RPMI7951 (cell line): ENCODE measurements around the gene POU6F2. TPM values are rescaled to one million over a fixed set of nuclear protein-coding genes. Genes with fewer than 3 reads are reported as not detected.
A peak's percentile ranks its signal among the peaks of the same experiment; 100 is the strongest.
"Not testable (repeated sequence)": the region's sequence is repeated elsewhere in the genome, so short reads cannot be mapped to it uniquely, and the experiment has no call there.

Source experiments
- DNase-seq: peaks from one replicate; pipeline ENCODE4 v3.0.0-alpha.2; 2012; ENCODE audit warnings: low read depth
- total RNA-seq: library from RNA; depleted of rRNA; stranded (reverse); fragments of >200 nt; shearing (Covaris generic); gene quantifications from 2 replicates; pipeline ENCODE4 v1.2.3, GENCODE V29; 2014

POU6F2 gene
- total RNA-seq, 1 experiment from 2014 or later, result not detected

- DNase-seq, result no peak
Observed at GRCh38 chr7:38978491-38978890, 782 bp downstream of the POU6F2 start.

- no peak for DNase-seq
Observed at GRCh38 chr7:38992203-38992602, 14.5 kb downstream of the POU6F2 start.

DNA sequence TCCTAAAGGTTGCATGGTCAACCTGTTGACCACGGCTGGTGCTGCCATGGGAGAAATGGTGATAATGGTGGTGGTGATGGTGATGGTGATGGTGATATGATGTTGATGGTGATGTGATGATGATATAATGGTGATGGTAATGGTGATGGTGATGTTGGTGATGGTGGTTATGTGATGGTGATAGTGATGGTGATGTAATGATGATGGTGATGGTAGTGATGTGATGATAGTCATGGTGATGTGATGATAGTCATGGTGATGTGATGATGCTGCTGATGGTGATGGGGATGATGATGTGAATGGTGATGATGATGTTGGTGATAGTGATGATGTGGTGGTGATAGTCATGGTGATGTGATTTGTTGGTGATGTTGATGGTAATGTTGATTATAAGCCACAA lies 23.9 kb downstream of the POU6F2 start:
- no peak for DNase-seq

DNA sequence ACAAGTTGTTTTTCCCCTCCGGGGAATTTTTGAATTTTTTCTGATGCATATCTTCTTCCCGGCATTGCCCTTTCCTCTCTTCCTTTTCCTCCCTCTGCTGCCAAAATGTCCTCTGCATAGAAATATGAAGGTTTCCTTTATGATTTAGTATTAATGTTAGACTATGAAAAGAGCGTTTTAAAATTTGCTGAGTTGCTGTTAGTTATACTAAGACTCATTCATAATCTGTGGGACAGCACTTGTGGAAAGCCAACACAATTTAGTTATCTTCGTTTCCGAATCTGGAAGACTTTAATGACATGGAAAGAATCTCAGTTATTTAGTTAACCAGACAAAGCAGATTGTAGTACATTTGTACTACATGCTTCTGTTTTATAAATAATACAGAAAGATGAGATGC lies 25.0 kb downstream of the POU6F2 start:
- DNase-seq, result peak; percentile 17

- DNase-seq, result no peak
Observed at GRCh38 chr7:39005036-39005435, 27.3 kb downstream of the POU6F2 start.

- peak; percentile 56 for DNase-seq
Observed at GRCh38 chr7:39005461-39005860, 27.8 kb downstream of the POU6F2 start.

DNA sequence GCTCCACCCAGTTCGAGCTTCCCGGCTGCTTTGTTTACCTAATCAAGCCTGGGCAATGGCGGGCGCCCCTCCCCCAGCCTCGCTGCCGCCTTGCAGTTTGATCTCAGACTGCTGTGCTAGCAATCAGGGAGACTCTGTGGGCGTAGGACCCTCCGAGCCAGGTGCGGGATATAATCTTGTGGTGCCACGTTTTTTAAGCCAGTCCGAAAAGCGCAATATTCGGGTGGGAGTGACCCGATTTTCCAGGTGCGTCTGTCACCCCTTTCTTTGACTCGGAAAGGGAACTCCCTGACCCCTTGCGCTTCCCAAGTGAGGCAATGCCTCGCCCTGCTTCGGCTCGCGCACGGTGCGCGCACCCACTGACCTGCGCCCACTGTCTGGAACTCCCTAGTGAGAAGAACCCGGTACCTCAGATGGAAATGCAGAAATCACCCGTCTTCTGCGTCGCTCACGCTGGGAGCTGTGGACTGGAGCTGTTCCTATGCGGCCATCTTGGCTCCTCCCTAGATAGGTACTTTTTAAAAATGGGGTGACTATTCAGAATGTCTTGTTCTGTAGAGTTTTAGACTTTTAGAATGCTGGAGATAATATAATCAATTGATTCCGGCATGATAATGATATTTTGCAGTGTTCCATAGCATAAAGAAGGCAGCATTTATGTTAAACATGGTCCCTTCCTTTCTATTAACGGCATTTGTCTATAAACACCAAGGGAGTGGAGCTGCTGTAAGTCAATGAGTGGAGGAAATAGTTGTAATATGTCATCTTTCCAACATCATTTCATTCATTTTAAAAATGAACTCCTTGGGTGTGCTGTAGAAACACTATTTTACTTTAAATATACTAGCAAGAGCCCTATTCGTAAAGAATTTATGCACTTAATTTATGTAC lies 35.6 kb downstream of the POU6F2 start:
- DNase-seq, result not testable (repeated sequence)

DNA sequence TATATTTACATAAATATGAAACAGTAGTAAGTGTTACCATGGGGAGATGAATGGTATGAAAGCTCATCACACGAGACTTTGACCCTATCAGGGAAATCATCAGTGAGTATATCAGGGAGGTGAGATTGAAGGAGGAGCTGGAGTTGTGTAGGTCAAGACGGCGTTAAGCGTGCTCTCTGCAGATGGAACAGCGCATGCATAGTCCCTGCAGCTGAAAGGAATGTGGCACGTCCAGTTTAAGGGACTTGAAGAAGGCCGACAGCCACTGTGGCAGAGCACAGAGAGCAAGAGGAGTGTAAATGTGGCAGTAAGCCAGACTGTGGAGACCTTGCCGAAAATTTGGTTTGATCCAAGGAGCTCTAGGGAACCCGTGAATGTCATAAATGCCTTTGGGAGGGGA lies 38.9 kb downstream of the POU6F2 start:
- DNase-seq, result no peak

DNA sequence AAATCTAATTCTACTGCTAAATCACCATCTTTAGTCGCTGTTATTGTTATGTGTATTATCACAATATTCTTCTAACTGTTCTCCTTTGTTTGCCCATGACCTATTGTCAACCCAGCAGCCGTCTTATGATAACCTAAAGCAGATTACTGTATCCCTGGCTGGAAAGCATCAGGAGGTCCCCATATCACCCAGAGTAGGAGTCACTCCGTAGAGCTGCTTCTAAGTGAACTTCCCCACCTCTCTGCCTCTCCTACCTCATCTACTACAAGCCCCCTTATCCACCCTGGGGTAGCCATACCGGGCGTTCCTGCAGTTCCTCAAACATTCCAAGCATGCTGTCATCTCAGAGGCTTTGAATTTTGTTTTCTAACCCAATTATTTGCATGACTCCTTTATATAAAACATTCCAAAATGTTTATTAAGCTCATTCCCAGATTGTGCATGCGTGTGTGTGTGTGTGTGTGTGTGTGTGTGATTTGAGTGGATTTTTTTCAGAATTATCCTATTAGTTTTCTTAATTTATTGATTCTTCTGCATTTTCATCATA lies 39.7 kb downstream of the POU6F2 start:
- DNase-seq, result no peak

DNA sequence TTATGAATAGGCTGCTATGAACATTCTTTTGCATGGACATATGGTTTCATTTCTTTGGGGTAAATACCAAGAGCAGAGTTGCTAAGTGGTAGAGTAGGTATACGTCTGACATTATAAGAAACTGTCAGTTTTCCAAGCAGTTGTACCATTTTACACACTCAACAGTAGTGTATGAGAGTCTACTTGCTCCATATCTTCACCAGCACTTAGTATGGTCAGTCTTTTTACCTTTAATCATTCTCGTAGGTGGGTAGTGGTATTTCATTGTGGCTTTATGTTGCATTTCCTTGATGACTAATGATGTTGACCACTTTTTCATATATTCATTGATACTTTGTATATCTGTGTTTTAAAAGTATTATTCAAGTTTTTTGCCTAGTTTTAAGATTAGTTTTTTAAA lies 45.1 kb downstream of the POU6F2 start:
- no peak for DNase-seq

DNA sequence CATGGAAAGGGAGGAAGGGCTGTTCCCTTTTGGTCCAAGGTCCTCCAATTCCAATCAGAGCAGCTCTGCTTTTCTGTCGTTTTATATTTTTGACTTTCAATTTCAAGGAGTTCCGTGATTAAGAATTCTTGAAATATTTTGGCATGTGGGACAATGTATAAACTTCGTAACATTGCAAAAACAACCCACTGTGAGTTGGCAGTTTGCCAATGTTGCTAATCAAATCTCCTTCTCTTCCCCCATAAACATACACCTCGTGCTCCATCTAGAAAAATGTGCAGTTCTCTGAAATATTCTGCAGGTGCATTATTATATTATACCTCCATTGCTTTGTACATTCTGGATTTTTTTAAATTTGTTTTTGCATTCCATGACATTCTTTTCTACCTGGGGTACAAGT lies 49.8 kb downstream of the POU6F2 start:
- DNase-seq, result peak; percentile 2

DNA sequence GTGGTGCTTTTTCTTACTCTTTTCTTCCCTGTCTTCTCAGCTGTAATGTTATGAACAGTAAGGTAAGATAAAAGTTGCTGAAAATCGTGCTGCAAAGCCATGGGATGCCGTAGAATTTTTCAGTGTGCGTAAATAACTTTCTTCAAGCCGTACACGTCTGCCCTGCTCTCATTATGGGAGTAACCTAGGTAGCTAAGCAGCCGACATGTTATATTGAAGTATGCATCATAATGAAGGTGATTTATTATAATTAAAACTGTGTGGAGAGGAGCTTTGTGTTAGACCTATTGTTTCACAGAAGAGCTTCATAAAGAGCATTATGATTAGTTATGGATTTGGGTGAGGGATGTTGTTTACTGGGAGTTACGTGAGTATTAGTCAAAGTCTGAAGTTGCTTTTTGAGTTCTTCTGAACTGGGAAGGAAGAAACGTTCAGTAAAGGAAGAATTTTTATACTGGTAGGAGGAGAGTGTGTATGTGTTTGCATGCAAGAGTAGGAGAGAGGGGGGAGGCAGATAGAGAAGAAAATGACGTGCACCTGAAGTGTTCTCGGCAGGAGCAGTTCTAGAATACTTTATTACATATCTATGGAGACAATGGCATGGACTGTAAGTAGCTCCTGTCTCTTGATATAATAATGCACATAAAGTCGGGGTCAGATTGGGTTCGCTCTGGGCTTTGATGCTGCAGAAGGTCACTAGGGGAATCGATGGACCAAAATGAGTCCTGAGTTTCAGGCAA lies 56.3 kb downstream of the POU6F2 start:
- no peak for DNase-seq

DNA sequence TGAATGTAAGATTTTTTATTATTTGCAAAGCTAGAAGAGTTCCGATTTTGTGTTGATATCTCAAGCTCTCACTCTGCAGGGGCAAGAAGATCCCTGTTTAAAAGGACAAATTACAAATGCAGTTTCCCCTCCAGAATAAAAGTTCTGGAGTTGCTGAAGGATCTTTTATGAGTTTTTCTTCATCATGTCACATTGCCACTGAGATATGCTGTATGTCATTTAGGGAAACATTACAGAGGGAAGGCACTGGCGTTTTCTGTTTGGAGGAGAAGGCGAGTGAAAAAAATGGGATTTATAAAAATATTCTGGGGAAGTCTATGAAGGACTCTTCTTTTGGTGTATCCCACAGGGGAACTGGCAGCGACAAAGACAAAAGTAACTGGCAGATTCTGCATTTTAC lies 57.4 kb downstream of the POU6F2 start:
- no peak for DNase-seq

DNA sequence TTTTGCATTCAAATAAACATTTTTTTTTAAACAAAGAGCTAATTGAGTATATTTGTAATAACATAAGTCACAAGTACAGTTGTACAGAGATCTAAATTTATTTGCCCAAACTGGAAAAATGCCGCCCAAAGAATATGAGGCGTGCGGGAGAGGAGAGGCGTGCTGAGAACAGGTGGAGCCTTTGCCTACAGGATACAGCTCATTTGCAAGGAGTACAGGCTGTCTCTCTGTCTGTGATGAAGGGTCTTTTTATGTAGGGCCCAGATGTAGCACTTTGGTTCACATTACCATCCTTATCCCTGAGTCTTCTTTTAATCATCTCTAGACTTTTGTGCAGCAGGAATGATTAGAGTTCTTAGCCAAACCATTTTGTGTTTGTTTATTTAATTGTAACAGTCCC lies 58.2 kb downstream of the POU6F2 start:
- no peak for DNase-seq

DNA sequence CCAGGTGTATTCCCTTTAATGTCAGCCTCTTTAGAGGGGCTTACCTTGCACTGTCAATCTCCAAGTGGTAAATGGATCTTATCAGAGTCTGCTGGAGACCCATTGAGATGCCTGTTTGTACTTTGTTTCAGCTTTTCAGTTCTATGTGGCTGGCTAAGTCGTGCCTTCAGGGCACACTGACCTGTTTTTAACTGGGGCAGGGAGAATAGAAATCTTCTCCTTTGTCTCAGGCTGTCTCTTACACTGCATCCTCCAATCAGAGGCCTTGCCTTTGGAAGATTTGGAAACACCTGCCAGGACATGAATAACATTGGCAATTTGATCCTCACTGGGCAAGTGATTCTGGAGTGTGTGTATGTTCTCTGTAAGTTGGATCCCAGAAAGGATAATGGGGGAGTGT lies 65.0 kb downstream of the POU6F2 start:
- no peak for DNase-seq

DNA sequence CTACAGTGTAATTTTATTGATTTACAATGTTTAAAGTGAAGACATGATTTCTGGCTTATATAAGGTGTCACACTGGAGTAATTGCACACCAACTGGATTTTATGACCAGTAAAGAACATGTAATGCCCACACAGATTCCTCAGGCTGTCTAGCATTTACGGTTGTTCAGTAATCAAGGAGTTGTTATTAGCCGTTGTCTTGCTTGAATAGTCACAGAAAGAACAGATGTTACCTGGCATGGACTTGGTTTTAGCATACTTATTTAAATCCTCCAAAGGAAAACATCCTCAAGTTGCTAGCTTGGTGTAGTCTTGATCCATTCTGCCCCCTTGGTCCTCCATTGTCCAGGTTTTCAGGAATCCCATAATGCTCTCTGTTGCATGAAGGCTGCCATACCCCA lies 65.8 kb downstream of the POU6F2 start:
- no peak for DNase-seq

GRCh38 chr7:39044489-39044888 lies 66.8 kb downstream of the POU6F2 start:
- DNase-seq, result no peak

- no peak for DNase-seq
Observed at GRCh38 chr7:39045231-39045630, 67.5 kb downstream of the POU6F2 start.

- no peak for DNase-seq
Observed at GRCh38 chr7:39051279-39051678, 73.6 kb downstream of the POU6F2 start.

- no peak for DNase-seq
Observed at GRCh38 chr7:39051707-39052106, 74.0 kb downstream of the POU6F2 start.

DNA sequence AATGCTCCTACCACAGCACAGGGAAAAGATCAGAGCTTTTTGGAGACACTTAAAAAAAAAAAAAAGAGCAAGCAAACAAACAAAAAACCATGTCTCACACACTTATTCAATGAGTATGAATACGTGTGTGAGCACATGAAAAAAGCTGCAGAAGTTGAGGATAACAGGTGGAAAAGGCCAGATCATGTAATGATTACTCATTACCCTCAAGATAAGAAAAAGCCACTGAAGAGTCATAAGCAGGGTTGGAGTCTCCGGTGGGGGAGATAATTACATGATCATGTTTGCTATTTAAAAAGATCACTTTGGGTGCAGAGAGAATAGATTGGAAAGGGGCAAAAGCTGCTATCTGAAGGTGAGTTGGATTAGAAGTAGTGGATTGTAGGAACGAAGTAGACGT lies 77.0 kb downstream of the POU6F2 start:
- DNase-seq, result no peak

DNA sequence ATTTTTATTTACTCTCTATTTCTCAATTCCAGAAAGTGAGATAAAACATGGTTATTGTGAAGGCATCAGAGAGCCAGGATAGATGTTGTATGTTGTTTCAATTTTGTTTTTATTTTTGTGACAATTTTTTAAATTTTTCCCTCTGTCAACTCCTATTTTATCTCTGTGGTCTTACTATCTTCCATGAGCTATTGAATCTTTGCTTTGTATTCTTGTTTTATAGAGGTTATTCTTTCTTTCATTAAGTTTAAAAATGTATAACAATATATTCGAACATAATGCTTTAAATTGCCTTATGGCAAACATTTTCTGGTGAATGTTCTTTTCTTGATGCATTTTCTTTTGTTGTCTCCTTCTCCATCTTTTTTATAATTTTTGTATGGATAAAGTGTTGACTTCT lies 78.4 kb downstream of the POU6F2 start:
- no peak for DNase-seq

DNA sequence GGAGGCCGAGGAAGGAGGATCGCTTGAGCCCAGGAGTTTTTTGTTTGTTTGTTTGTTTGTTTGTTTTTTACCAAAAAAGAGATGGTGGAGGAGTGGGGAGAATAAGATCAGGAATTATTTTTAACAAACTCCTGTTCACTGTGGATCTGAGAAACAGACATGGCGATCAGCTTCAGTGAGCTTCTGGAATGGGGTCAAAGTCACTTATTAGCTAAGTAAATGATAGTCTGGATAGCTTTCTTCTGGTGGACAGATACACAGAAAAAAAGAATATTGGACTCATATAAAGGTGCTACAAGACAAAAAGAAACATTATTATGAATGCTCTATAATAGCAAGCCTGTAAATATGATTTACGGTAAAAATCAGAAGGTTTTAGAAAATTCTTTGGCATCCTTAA lies 85.1 kb downstream of the POU6F2 start:
- DNase-seq, result no peak
